ENCODE results near the gene ATN1.
"Not testable (repeated sequence)": the region's sequence is repeated elsewhere in the genome, so short reads cannot be mapped to it uniquely, and the experiment has no call there.

Gene ATN1

DNA sequence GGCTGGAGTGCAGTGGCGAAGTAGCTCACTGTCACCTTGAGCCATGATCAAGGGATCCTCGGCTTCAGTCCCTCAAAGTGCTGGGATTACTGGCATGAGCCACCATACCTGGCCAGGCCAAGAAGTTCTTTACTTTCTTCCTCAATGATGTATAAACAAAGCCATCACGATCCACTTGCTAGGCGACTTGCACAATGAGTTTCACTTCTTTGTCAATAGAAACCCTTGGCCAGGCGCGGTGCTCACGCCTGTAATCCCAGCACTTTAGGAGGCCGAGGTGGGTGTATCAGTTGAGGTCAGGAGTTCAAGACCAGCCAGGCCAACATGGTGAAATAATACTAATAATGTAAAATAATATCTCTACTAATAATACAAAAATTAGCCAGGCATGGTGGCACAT lies 40.3 kb upstream of the ATN1 start:
- H3K27me3 Mint-ChIP-seq (ENCODE audit: low read depth) = peaks cover 4% of the 10 kb centered on the region
- H3K27ac Mint-ChIP-seq = peak overlapping the region in 1 of 3 experiments; percentile 99
- no peak overlapping the region for H3K4me3 Mint-ChIP-seq
- H3K36me3 Mint-ChIP-seq (ENCODE audit: low read depth) = peaks cover 7% of the 10 kb centered on the region
- no peaks in the 10 kb centered on the region for H3K9me3 Mint-ChIP-seq
- TF ChIP-seq CTCF (IDR thresholded peaks at IDR 0.05; ENCODE audit: unreplicated experiment in 3 of 3) = no peak
- H3K4me1 Mint-ChIP-seq = peaks cover 13% of the 10 kb centered on the region

- H3K27ac Mint-ChIP-seq = peak overlapping the region; percentile 58 to 75 (median 63)
- no peak for TF ChIP-seq CTCF (IDR thresholded peaks at IDR 0.05; ENCODE audit: unreplicated experiment in 3 of 3)
- H3K27me3 Mint-ChIP-seq (ENCODE audit: low read depth) = peaks cover 4% of the 10 kb centered on the region
- H3K36me3 Mint-ChIP-seq (ENCODE audit: low read depth) = peaks cover 7% of the 10 kb centered on the region
- H3K4me1 Mint-ChIP-seq = peaks cover 13% of the 10 kb centered on the region
- peak overlapping the region; percentile 17 to 45 (median 18) for H3K4me3 Mint-ChIP-seq
- H3K9me3 Mint-ChIP-seq = no peaks in the 10 kb centered on the region
These were observed 39.4 kb upstream of the ATN1 start for GRCh38 chr12:6888360-6888759.

- H3K9me3 Mint-ChIP-seq; H3K4me3 Mint-ChIP-seq; H3K36me3 Mint-ChIP-seq (ENCODE audit: low read depth); H3K27me3 Mint-ChIP-seq (ENCODE audit: low read depth): not testable (repeated sequence)
- peaks cover 13% of the 10 kb centered on the region for H3K4me1 Mint-ChIP-seq
- H3K27ac Mint-ChIP-seq = peak overlapping the region in 2 of 3 experiments; percentile 63 to 75
These were observed 39.0 kb upstream of the ATN1 start for GRCh38 chr12:6888794-6889193.

DNA sequence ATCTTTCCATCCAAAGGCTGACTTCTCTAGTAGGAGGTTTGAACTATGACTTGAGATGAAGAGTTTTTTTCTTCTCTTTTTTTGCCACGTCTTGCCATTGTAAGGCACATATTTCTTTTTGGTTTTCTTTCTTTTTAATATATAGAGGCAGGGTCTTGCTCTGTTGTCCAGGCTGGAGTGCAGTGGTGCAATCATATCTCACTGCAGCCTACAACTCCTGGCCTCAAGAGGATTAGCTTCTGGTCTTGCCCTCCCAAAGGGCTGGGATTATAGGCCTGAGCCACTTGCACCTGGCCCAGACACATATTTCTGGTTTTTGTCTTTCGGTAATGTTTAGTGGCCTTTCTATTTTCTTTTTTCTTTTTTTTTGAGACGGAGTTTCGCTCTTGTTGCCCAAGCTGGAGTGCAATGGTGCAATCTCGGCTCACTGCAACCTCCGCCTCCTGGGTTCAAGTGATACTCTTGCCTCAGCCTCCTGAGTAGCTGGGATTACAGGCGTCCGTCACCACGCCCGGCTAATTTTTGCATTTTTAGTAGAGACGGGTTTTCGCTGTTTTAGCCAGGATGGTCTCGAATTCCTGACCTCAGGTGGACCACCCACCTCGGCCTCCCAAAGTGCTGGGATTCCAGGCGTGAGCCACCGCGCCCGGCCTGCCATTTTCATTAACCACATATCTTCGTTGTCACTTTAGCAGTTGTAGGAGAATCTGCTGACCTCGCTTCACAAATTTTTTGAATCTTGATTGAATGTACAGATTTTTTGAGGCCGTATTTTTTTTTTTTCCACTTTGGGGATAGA lies 37.8 kb upstream of the ATN1 start:
- H3K27me3 Mint-ChIP-seq (ENCODE audit: low read depth); H3K36me3 Mint-ChIP-seq (ENCODE audit: low read depth); H3K9me3 Mint-ChIP-seq: not testable (repeated sequence)
- H3K27ac Mint-ChIP-seq = peak overlapping the region; percentile 98 to 99 (median 99)
- H3K4me3 Mint-ChIP-seq = peak overlapping the region; percentile 81 to 89 (median 88)
- peaks cover 11% of the 10 kb centered on the region for H3K4me1 Mint-ChIP-seq

GRCh38 chr12:6890789-6891645 lies 36.7 kb upstream of the ATN1 start:
- Mint-ChIP-seq H3K4me3 (peak overlapping the region; percentile 81 to 89 (median 88)), H3K9me3 (no peaks in the 10 kb centered on the region), H3K36me3 (ENCODE audit: low read depth) (no peaks in the 10 kb centered on the region), H3K27ac (peak overlapping the region; percentile 98 to 99 (median 99)), H3K4me1 (peaks cover 9% of the 10 kb centered on the region), H3K27me3 (ENCODE audit: low read depth) (peaks cover 4% of the 10 kb centered on the region)
- TF ChIP-seq CTCF (IDR thresholded peaks at IDR 0.05; ENCODE audit: unreplicated experiment in 3 of 3) = peak; percentile 93 to 95 (median 94)

DNA sequence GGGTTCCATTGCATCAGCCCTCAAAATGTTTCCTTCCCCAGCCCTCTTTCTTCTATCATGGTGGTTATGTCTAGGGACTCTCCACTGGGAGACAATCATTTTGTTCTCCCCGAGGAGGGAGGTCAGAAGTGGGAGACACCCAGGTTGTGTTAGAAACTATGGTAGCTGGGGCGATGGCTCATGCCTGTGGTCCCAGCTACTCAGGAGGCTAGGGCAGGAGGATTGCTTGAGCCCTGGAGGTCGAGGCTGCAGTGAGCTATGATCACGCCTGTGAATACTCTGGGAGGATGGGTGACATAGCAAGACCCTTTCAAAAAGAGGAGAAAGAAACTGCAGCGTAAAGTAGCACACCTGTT lies 36.1 kb upstream of the ATN1 start:
- peak overlapping the region; percentile 98 to 99 (median 99) for H3K27ac Mint-ChIP-seq
- H3K4me3 Mint-ChIP-seq = peak overlapping the region; percentile 81 to 89 (median 88)
- peaks cover 5% of the 10 kb centered on the region for H3K4me1 Mint-ChIP-seq
- no peaks in the 10 kb centered on the region for H3K36me3 Mint-ChIP-seq (ENCODE audit: low read depth)
- H3K27me3 Mint-ChIP-seq (ENCODE audit: low read depth) = peaks cover 4% of the 10 kb centered on the region
- H3K9me3 Mint-ChIP-seq = no peaks in the 10 kb centered on the region
- no peak for TF ChIP-seq CTCF (IDR thresholded peaks at IDR 0.05; ENCODE audit: unreplicated experiment in 3 of 3)

DNA sequence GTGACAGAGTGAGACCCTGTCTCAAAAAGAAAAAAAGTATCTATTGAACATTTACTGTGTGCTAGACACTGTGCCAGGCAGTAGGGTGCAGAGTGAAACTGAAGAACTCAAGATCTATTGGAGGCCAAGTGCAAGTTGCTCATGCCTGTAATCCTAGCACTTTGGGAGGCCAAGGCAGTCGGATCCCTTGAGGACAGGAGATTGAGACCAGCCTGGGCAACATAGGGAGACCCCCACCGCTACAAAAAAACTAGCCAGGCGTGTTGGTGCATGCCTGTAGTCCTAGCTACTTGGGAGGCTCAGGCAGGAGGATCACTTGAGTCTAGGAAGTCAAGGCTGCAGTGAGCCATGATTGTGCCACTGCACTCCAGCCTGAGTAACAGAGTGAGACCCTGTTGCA lies 35.1 kb upstream of the ATN1 start:
- peak overlapping the region; percentile 31 to 64 (median 58) for H3K4me3 Mint-ChIP-seq
- H3K27me3 Mint-ChIP-seq (ENCODE audit: low read depth); H3K36me3 Mint-ChIP-seq (ENCODE audit: low read depth); H3K9me3 Mint-ChIP-seq; H3K4me1 Mint-ChIP-seq: not testable (repeated sequence)
- H3K27ac Mint-ChIP-seq = peak overlapping the region; percentile 98 to 99 (median 99)

Measured in nephron (organoid).